SK-N-SH (cell line): ENCODE results near the gene DIAPH2. TPM values are rescaled to one million over a fixed set of nuclear protein-coding genes. Genes with fewer than 3 reads are reported as not detected.

Experiments used
- CTCF ChIA-PET: fragments of 300-600, 350-600 bp; formaldehyde crosslinking; extraction: SDS; loops from one replicate; lab custom pipeline; 2021; lab: Yijun Ruan, JAX
- POLR2A ChIA-PET: fragments of 350-600 bp; sonication (Branson Sonifier 250); formaldehyde crosslinking; extraction: SDS; loops from one replicate; lab custom pipeline; 2020; ENCODE audit warnings: antibody characterized with exemption, inconsistent platforms; lab: Yijun Ruan, JAX
- DNase-seq: peaks from one replicate; pipeline ENCODE4 v3.0.0; 2012
- H2AFZ ChIP-seq: fragments of 200-600 bp; sonication (generic); 2 replicates; pipeline ENCODE4 v1.8.1; 2016; ENCODE audit warnings: antibody characterized with exemption, mild to moderate bottlenecking, low read depth
- H3F3A ChIP-seq: fragments of 200-600 bp; sonication (generic); replicated peaks from 2 replicates; pipeline ENCODE3; 2016; ENCODE audit warnings: antibody characterized with exemption, mild to moderate bottlenecking; ENCODE audit not compliant: insufficient read depth
- H3K27ac ChIP-seq, 2 experiments: fragments of 200-500 bp in 1 of 2; fragments of 200-600 bp in 1 of 2; sonication (Bioruptor generic) in 1 of 2; sonication (generic), shearing (Covaris generic) in 1 of 2; 2 replicates each; pipeline versions ENCODE4 v1.5.1 to v1.6.1; 2014 to 2016; ENCODE audit warnings: low read depth in 2 of 2, inconsistent platforms in 1 of 2, low read length in 1 of 2, mild to moderate bottlenecking in 1 of 2, mixed read lengths in 1 of 2
- H3K27me3 ChIP-seq: fragments of 200-600 bp; sonication (generic), shearing (Covaris generic); 2 replicates; pipeline ENCODE4 v1.6.1; 2016; ENCODE audit warnings: mixed run types; ENCODE audit not compliant: insufficient read depth
- H3K36me3 ChIP-seq, 2 experiments: fragments of 200-500 bp in 1 of 2; fragments of 200-600 bp in 1 of 2; sonication (Bioruptor generic) in 1 of 2; sonication (generic) in 1 of 2; replicated peaks in 1 of 2; 2 replicates each; pipeline versions ENCODE3 to v1.5.1; 2014 to 2016; ENCODE audit warnings: low read length in 1 of 2, mild to moderate bottlenecking in 1 of 2; ENCODE audit not compliant: insufficient read depth in 2 of 2, control insufficient read depth in 1 of 2
- H3K4me1 ChIP-seq, 2 experiments: fragments of 200-500 bp in 1 of 2; fragments of 200-600 bp in 1 of 2; sonication (Bioruptor generic) in 1 of 2; sonication (generic), shearing (Covaris generic) in 1 of 2; 2 replicates each; pipeline versions ENCODE4 v1.5.1 to v1.6.1; 2014 to 2016; ENCODE audit warnings: low read depth in 1 of 2, low read length in 1 of 2, mixed run types in 1 of 2; ENCODE audit not compliant: insufficient read depth in 2 of 2, control insufficient read depth in 1 of 2
- H3K4me2 ChIP-seq: fragments of 200-600 bp; sonication (generic), shearing (Covaris generic); 2 replicates; pipeline ENCODE4 v1.6.1; 2017; ENCODE audit warnings: mixed run types
- H3K4me3 ChIP-seq, 2 experiments: fragments of 200-500 bp in 1 of 2; fragments of 200-600 bp in 1 of 2; sonication (Bioruptor generic) in 1 of 2; sonication (generic), shearing (Covaris generic) in 1 of 2; 2 replicates each; pipeline versions ENCODE4 v1.5.1 to v1.8.1; 2014 to 2016; ENCODE audit warnings: low read depth in 2 of 2, inconsistent platforms in 1 of 2, low read length in 1 of 2, mild to moderate bottlenecking in 1 of 2, mixed read lengths in 1 of 2, moderate library complexity in 1 of 2
- H3K79me2 ChIP-seq: fragments of 200-600 bp; sonication (generic); 2 replicates; pipeline ENCODE4 v1.8.1; 2017; ENCODE audit warnings: mild to moderate bottlenecking; ENCODE audit not compliant: insufficient read depth
- H3K9ac ChIP-seq: fragments of 200-600 bp; sonication (generic); 2 replicates; pipeline ENCODE4 v1.6.1; 2017; ENCODE audit warnings: mixed run types
- H3K9me2 ChIP-seq: fragments of 200-600 bp; sonication (generic); 2 replicates; pipeline ENCODE4 v1.6.1; 2017; ENCODE audit warnings: mixed run types
- H3K9me3 ChIP-seq: fragments of 200-600 bp; sonication (generic); 2 replicates; pipeline ENCODE4 v1.6.1; 2017; ENCODE audit warnings: mixed run types, mild to moderate bottlenecking, moderate library complexity
- H4K20me1 ChIP-seq: fragments of 200-600 bp; sonication (generic); 2 replicates; pipeline ENCODE4 v1.6.1; 2017; ENCODE audit warnings: mild to moderate bottlenecking, mixed run types; ENCODE audit not compliant: insufficient read depth
- ELF1 ChIP-seq: IDR thresholded peaks from 2 replicates; pipeline ENCODE4 v1.4.0; 2012
- EP300 ChIP-seq, 2 experiments: IDR thresholded peaks; 2 replicates each; pipeline versions ENCODE4 v1.4.0 to v1.6.1; 2012; ENCODE audit warnings: borderline replicate concordance in 1 of 2, low read depth in 1 of 2, low read length in 1 of 2
- FOXJ3 ChIP-seq: sonication (generic); formaldehyde crosslinking; IDR thresholded peaks from 2 replicates; pipeline ENCODE4 v1.5.1; 2020; ENCODE audit warnings: mild to moderate bottlenecking, missing genetic modification reagents
- FOXM1 ChIP-seq: IDR thresholded peaks from 2 replicates; pipeline ENCODE4 v1.4.0; 2012; ENCODE audit warnings: low read depth, mild to moderate bottlenecking
- MAX ChIP-seq: IDR thresholded peaks from 2 replicates; pipeline ENCODE4 v1.4.0; 2012; ENCODE audit warnings: low read depth
- NFIC ChIP-seq: IDR thresholded peaks from 2 replicates; pipeline ENCODE4 v1.4.0; 2012; ENCODE audit warnings: borderline replicate concordance
- NRF1 ChIP-seq: IDR thresholded peaks from 2 replicates; pipeline ENCODE4 v1.6.1; 2012; ENCODE audit warnings: low read depth, mild to moderate bottlenecking, low read length
- PBX3 ChIP-seq: IDR thresholded peaks from 2 replicates; pipeline ENCODE4; 2012
- POLR2AphosphoS5 ChIP-seq: IDR thresholded peaks from 2 replicates; pipeline ENCODE4 v1.6.1; 2012; ENCODE audit warnings: low read depth, low read length
- RFX5 ChIP-seq: IDR thresholded peaks from 2 replicates; pipeline ENCODE4 v1.6.1; 2012; ENCODE audit warnings: mild to moderate bottlenecking, improper control_type of control experiment, low read length
- SMC3 ChIP-seq: IDR thresholded peaks from 2 replicates; pipeline ENCODE4 v1.6.1; 2012; ENCODE audit warnings: low read depth, low read length, improper control_type of control experiment
- TCF12 ChIP-seq: IDR thresholded peaks from 2 replicates; pipeline ENCODE4 v1.4.0; 2012
- TEAD4 ChIP-seq: IDR thresholded peaks from 2 replicates; pipeline ENCODE4 v1.4.0; 2012; ENCODE audit warnings: mild to moderate bottlenecking, borderline replicate concordance; ENCODE audit not compliant: insufficient read depth
- USF1 ChIP-seq: IDR thresholded peaks from 2 replicates; pipeline ENCODE4 v1.4.0; 2012; ENCODE audit warnings: low read depth, borderline replicate concordance
- USF2 ChIP-seq: fragments of 150-350 bp; IDR thresholded peaks from 2 replicates; pipeline ENCODE4 v1.6.1; 2017; ENCODE audit warnings: antibody characterized with exemption, low read length, low read depth, borderline replicate concordance
- YY1 ChIP-seq: IDR thresholded peaks from 2 replicates; pipeline ENCODE4 v1.4.0; 2012; ENCODE audit warnings: low read depth, mild to moderate bottlenecking
- ZBTB33 ChIP-seq: IDR thresholded peaks from 2 replicates; pipeline ENCODE4 v1.4.0; 2012; ENCODE audit warnings: low read depth, borderline replicate concordance
- WGBS: methylation state at CpG from one replicate; pipeline ENCODE4 v1.1.6; 2017; ENCODE audit warnings: low lambda C conversion rate; 5-methylcytosine and 5-hydroxymethylcytosine counted together
- polyA plus RNA-seq, 3 experiments: library from polyadenylated mRNA; depleted of rRNA; stranded (reverse); fragments of >200 nt; gene quantifications; 2 replicates each; pipeline ENCODE4 v1.2.3, GENCODE V29; 2012

The DIAPH2 gene
- polyA plus RNA-seq, 1 of the 3 experiments (the other 2 are of a cell fraction), result 1.1 TPM

- Histone ChIP-seq H3F3A (no peaks in the 10 kb centered on the region), H3K9me3 (no peaks in the 10 kb centered on the region), H3K4me3 (no peak overlapping the region), H3K27ac (no peak overlapping the region), H3K79me2 (no peaks in the 10 kb centered on the region), H3K4me2 (no peak overlapping the region), H3K27me3 (no peaks in the 10 kb centered on the region), H3K9ac (no peak overlapping the region), H3K4me1 (no peaks in the 10 kb centered on the region), H3K9me2 (no peaks in the 10 kb centered on the region), H4K20me1 (no peaks in the 10 kb centered on the region), H2AFZ (no peak overlapping the region), H3K36me3 (no peaks in the 10 kb centered on the region)
- CTCF ChIA-PET, result no interaction called here
- TF ChIP-seq ZBTB33 (no peak), EP300 (IDR thresholded peaks at IDR 0.05; ENCODE audit: borderline replicate concordance in 1 of 2, low read depth in 1 of 2, low read length in 1 of 2) (no peak), NFIC (no peak), RFX5 (no peak), USF2 (no peak), USF1 (no peak), YY1 (no peak), FOXJ3 (CRISPR knock-in tag) (no peak), PBX3 (no peak), ELF1 (no peak), TEAD4 (no peak), SMC3 (no peak), MAX (no peak), TCF12 (no peak), FOXM1 (no peak), POLR2AphosphoS5 (no peak), NRF1 (no peak)
- no peak for DNase-seq
- WGBS, result 48% methylated on average over 2 of the region's 2 CpGs
- POLR2A ChIA-PET, result no interaction called here
These were observed 813.5 kb downstream of the DIAPH2 start for GRCh38 chrX:97498093-97498492.
